Measurements from ENCODE around the gene REC114.

The REC114 gene

GRCh38 chr15:73578026-73578425, 135.1 kb downstream of the REC114 start:
- DNase-seq (ENCODE audit: extremely low read depth, low read depth) = no peak
- TF ChIP-seq CTCF (IDR thresholded peaks at IDR 0.05; ENCODE audit: low read depth, low read length) = no peak

- no peak for DNase-seq (ENCODE audit: extremely low read depth, low read depth)
- no peak for TF ChIP-seq CTCF (IDR thresholded peaks at IDR 0.05; ENCODE audit: low read depth, low read length)
Measured at GRCh38 chr15:73582851-73583379, 140.0 kb downstream of the REC114 start.

- TF ChIP-seq CTCF (IDR thresholded peaks at IDR 0.05; ENCODE audit: low read depth, low read length) = no peak
- no peak for DNase-seq (ENCODE audit: extremely low read depth, low read depth)
Measured at GRCh38 chr15:73583544-73583943, 140.6 kb downstream of the REC114 start.

- DNase-seq (ENCODE audit: extremely low read depth, low read depth) = no peak
Measured at GRCh38 chr15:73584699-73585420, 141.9 kb downstream of the REC114 start.

GRCh38 chr15:73585871-73586654, 143.1 kb downstream of the REC114 start:
- DNase-seq (ENCODE audit: extremely low read depth, low read depth) = no peak
- TF ChIP-seq CTCF (IDR thresholded peaks at IDR 0.05; ENCODE audit: low read depth, low read length) = no peak

More at GRCh38 chr15:73584699-73585420, 141.9 kb downstream of the REC114 start:
- no peak for TF ChIP-seq CTCF (IDR thresholded peaks at IDR 0.05; ENCODE audit: low read depth, low read length)

GRCh38 chr15:73589766-73590165, 146.8 kb downstream of the REC114 start:
- TF ChIP-seq CTCF (IDR thresholded peaks at IDR 0.05; ENCODE audit: low read depth, low read length) = no peak

GRCh38 chr15:73590263-73590662, 147.3 kb downstream of the REC114 start:
- TF ChIP-seq CTCF (IDR thresholded peaks at IDR 0.05; ENCODE audit: low read depth, low read length) = no peak
- no peak for DNase-seq (ENCODE audit: extremely low read depth, low read depth)

More at GRCh38 chr15:73589766-73590165, 146.8 kb downstream of the REC114 start:
- DNase-seq (ENCODE audit: extremely low read depth, low read depth) = no peak

Measured in AG09319 (cell line).